Esophagus squamous epithelium (tissue), 4 donors: ENCODE measurements around the gene MYO3B.

Source experiments
- CTCF ChIP-seq, 6 experiments: fragments of 450-650 bp in 4 of 6; fragments of 200-600 bp in 2 of 6; sonication (generic) in 2 of 6; IDR thresholded peaks; one replicate each; pipeline ENCODE4 v1.5.1; 2016 to 2019; ENCODE audit warnings: antibody characterized with exemption in 6 of 6, mild to moderate bottlenecking in 4 of 6, moderate library complexity in 4 of 6
- POLR2A ChIP-seq, 4 donors: fragments of 450-650 bp; IDR thresholded peaks; one replicate each; pipeline ENCODE4 v1.6.1; 2017; ENCODE audit warnings: antibody characterized with exemption in 4 of 4, mild to moderate bottlenecking in 4 of 4, moderate library complexity in 3 of 4

GRCh38 chr2:170498619-170499018 lies 320.7 kb downstream of the MYO3B start:
- TF ChIP-seq POLR2A (IDR thresholded peaks at IDR 0.05) (no peak), CTCF (IDR thresholded peaks at IDR 0.05) (no peak)
